Measurements from ENCODE around the gene SLC29A2.

DNA sequence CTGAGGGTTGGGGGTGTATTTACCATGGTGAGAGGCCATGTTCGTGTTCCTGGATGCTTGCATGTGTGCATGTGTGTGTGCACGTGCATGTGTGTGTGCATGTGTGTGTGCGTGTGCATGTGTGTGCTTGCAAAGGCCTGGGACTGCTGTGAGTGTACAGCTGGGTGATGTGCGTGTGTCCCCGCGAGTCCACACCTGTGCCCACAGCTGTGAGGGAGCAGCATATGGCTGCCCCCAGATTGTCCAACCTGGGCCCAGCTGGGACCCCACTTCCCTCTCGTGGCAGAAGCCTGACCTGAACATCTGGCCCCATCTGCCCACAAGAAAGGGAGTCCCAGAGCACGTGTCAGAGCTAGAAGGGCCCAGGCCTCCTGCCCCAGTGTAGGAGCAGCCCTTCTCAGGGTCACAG lies 46.3 kb downstream of the SLC29A2 start:
- TF ChIP-seq ZNF133 (tag by site-specific recombination; IDR thresholded peaks at IDR 0.05) (no peak), REST (tag by site-specific recombination; IDR thresholded peaks at IDR 0.05) (no peak), ZNF350 (tag by site-specific recombination; IDR thresholded peaks at IDR 0.05) (no peak)

All from HEK293 (cell line).